OCI-M1 (cell line): ENCODE data around the gene CRHR1.

Source experiments
- DNase-seq: peaks from one replicate; lab custom pipeline; 2025; lab: John Stamatoyannopoulos, UW

The CRHR1 gene

GRCh38 chr17:45823598-45823997 lies 39.5 kb downstream of the CRHR1 start:
- no peak for DNase-seq

GRCh38 chr17:45824475-45824874 lies 40.4 kb downstream of the CRHR1 start:
- no peak for DNase-seq

GRCh38 chr17:45824901-45825492 lies 40.9 kb downstream of the CRHR1 start:
- DNase-seq, result no peak

- DNase-seq, result no peak
Observed at GRCh38 chr17:45825792-45826191, 41.7 kb downstream of the CRHR1 start.

GRCh38 chr17:45826919-45827588 lies 42.9 kb downstream of the CRHR1 start:
- no peak for DNase-seq

- no peak for DNase-seq
Observed at GRCh38 chr17:45828171-45828570, 44.1 kb downstream of the CRHR1 start.

GRCh38 chr17:45828582-45829133 lies 44.5 kb downstream of the CRHR1 start:
- no peak for DNase-seq

- no peak for DNase-seq
Observed at GRCh38 chr17:45833920-45834319, 49.8 kb downstream of the CRHR1 start.

GRCh38 chr17:45834471-45835396 lies 50.6 kb downstream of the CRHR1 start:
- DNase-seq, result no peak

GRCh38 chr17:45835481-45835880 lies 51.4 kb downstream of the CRHR1 start:
- DNase-seq, result no peak

GRCh38 chr17:45836047-45837044 lies 52.2 kb downstream of the CRHR1 start:
- no peak for DNase-seq

- DNase-seq, result no peak
Observed at GRCh38 chr17:45837187-45837586, 53.1 kb downstream of the CRHR1 start.

GRCh38 chr17:45837603-45838002 lies 53.5 kb downstream of the CRHR1 start:
- DNase-seq, result no peak

- DNase-seq, result no peak
Observed at GRCh38 chr17:45838751-45839295, 54.7 kb downstream of the CRHR1 start.

GRCh38 chr17:45839442-45839841 lies 55.3 kb downstream of the CRHR1 start:
- DNase-seq, result no peak

- no peak for DNase-seq
Observed at GRCh38 chr17:45841186-45841585, 57.1 kb downstream of the CRHR1 start.

GRCh38 chr17:45841883-45842525 lies 57.9 kb downstream of the CRHR1 start:
- no peak for DNase-seq

- DNase-seq, result no peak
Observed at GRCh38 chr17:45843722-45844121, 59.6 kb downstream of the CRHR1 start.

GRCh38 chr17:45844695-45845375 lies 60.7 kb downstream of the CRHR1 start, which contains the start of gene SPPL2C:
TSS of gene SPPL2C (plus strand) at chr17:45844881. CDS start at chr17:45844907, 26 bp downstream.
- DNase-seq, result no peak
